GM12874 (cell line): ENCODE results near the gene YBX3.

ENCODE experiments used
- TF ChIP-seq, protein P1 (sequence below): IDR thresholded peaks from 2 replicates; pipeline ENCODE4 v1.5.1; 2011; ENCODE audit warnings: low read depth, mild to moderate bottlenecking, control low read depth, low read length, moderate library complexity; ENCODE audit not compliant: insufficient read depth

YBX3 gene

DNA sequence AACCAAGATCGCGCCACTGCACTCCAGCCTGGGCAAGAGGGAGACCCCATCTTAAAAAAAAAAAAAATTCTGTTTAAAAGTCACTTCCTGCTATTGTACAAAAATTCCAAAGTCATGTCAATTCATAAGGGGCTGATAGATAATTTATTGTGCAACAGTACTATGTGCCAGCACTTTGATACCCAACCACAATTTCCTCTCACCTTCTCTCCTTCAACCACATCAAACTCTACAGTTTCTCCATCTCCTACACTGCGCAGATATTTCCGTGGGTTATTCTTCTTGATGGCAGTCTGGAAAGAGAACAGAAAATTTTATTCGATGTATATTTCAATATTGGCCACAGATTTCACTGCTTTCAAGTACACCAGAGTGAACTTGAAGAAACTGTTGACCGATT lies 7.6 kb downstream of the YBX3 start:
- TF ChIP-seq, protein P1, sequence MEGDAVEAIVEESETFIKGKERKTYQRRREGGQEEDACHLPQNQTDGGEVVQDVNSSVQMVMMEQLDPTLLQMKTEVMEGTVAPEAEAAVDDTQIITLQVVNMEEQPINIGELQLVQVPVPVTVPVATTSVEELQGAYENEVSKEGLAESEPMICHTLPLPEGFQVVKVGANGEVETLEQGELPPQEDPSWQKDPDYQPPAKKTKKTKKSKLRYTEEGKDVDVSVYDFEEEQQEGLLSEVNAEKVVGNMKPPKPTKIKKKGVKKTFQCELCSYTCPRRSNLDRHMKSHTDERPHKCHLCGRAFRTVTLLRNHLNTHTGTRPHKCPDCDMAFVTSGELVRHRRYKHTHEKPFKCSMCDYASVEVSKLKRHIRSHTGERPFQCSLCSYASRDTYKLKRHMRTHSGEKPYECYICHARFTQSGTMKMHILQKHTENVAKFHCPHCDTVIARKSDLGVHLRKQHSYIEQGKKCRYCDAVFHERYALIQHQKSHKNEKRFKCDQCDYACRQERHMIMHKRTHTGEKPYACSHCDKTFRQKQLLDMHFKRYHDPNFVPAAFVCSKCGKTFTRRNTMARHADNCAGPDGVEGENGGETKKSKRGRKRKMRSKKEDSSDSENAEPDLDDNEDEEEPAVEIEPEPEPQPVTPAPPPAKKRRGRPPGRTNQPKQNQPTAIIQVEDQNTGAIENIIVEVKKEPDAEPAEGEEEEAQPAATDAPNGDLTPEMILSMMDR: no peak

DNA sequence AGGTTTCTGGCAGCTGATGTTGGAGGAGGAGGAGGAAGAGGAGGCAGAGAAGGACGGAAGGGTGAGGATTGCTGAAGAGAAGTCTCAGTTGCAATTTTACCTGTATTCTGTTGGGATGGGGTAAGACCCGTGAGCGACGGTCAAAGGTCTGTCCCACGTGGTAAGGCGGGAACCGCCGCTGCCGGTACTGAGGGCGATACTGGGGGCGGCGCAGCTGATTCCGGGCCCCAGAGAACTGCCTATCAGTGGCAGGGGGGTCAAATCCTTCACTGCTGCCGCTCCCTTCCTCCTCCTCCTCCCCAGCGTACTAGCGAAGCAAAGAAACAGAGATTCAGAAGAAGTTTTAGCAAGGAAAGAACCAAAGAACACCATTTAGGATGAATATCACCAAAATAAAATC lies 13.3 kb downstream of the YBX3 start:
- TF ChIP-seq, protein P1: no peak

DNA sequence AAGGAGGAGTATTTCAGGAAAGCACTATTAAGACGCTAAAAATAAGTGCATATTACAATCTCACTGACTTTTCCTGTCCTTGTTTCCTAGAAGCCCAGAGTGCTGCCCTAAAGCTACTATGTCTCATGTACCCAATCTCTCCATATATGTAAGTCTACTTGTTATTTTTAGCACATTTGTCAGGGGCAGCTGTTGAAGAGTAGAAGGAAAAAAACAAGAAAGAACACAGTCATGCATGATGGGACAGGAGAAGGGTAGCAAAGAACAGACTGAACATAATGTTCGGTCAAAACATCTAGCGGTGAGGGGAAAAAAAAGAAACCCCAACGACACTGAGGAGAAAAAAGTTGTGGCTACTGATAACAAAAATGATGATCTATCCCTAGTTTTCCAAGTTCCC lies 14.3 kb downstream of the YBX3 start:
- TF ChIP-seq, protein P1: no peak

DNA sequence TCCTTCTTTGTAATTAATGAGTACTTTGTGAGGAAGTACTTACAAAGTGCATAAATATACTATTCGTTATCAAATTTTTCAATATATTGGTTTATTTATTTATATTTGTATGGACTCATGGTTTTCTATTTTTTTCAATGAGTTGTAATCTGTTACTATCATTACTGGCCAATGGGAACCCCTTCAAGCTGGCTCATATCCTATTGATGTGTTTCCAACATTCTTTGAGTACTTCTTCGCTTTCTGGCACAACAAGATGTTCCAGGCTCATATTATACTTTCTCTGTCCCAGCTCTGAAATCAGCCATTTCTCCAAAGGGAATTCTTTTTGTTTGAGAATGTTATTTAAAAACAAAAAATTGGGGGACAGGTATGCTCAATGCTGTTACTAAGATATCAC lies 17.5 kb downstream of the YBX3 start:
- TF ChIP-seq, protein P1: no peak

DNA sequence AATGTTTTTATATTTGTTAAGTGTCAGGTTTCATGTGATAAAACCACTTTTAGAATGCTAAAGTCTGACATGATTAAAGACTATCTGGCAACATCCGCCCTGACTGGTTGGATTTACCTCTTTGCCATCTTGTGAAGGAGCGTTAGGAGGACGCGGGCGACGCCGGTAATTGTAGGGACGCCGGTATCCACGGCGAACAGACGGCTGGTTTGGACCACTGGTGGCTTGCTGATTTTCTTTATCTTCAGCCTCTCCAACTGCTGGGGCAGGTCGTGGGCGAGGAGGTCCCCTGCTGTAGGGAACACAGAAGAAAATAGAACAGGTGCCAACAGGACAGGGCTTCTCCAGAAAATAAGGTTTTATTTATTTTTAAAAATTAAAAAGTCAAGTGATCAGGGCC lies 21.3 kb downstream of the YBX3 start:
- TF ChIP-seq, protein P1: no peak

DNA sequence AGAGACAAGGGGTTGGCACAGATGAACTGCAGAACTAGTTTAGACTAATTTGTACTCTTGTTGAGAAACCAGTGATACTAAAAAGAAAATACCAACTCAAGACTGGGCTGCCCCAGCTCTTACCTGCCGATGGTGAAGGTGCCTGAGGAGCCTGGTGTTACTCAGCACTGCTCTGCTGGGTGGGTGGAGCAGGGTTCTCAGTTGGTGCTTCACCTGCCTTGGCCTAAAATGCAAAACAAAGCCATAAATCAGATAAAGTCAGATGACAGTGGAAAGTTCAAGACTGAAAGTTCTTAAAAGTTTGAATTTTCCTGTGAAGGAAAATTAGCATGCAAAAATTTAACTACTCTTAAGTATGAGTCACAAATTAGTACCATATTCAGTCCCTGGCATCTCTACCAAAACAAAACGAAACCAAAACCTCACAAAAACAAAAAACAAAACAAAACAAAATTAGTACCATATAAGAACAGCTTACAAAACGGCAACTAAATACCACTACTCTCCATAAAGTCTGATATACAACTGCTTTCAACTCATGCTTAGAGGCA lies 21.9 kb downstream of the YBX3 start:
- TF ChIP-seq, protein P1: no peak

DNA sequence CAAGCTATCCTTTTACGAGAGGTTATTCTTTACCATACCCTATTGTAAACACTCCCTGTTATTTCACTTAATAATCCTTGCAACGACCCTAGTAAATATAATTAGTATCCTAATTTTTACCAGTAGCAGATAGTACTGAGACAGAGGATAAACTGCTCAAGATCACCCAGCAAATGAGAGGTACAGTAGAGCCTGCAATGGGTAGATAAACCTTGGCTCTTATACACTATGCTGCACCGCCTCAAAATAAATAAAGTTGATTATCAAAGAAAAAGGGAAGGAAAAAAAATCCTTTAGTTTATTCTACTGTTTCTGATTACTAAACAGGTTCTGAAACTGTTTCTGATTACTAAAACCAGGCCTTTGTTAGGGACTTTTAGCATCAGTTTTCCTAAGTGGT lies 22.5 kb downstream of the YBX3 start:
- TF ChIP-seq, protein P1: no peak
